HL-60/S4 (cell line): ENCODE measurements around the gene EPN2.

Experiments
- in situ Hi-C: fragments of 300-500 bp; cut with MboI; formaldehyde crosslinking; loops from 2 replicates; pipeline ENCODE4 v1.14.3; 2022; ENCODE audit warnings: low sequenced_read_pairs

EPN2 gene

DNA sequence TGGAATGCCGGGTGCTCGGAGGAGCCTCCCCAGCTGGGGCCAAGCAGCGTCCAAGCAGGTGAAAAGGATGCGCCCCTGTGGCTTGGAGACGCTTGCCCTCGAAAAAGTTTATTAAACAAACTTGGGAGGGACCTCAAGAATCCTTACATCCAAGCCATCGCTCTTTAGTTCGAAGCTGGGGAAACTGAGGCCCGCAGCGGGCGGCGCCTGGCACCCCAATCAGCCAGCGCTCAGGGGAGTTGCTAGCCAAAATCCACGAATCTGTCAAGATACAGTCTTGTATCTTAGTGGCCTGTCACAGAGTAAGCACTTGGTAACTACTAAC is 125.9 kb downstream of the EPN2 start:
- in situ Hi-C loops, result loop anchor here (10.0 kb wide), 1 partner anchor 82 kb away; no protein-coding TSS in a partner anchor

DNA sequence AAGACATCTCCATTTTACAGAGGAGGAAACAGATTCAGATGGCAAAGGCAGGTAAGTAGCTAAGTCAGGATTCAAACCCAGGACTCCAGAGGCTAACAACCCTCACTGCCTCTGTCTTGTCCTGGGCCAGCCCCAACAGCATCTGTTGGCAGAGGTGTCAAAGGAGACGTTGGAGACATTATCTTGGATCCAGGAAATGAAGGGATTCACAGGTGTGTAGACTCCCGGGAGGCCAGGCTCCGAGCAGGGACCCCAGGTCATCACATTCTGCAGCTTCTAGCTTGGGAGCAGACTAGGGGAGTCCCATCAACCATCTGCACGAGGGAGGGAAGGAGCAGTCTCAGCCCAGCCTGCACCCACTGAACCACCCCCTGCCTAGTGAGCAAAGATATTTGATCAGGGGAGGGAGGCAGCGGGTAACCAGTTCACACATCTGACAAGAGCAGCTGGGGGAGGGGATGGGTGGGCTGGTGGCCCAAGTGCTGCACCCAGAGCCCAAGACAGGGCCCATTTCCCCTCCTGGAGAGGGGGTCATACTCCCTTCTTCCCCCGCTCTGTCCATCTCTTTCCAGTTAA is 126.4 kb downstream of the EPN2 start:
- in situ Hi-C loops, result loop anchor here (10.0 kb wide), 1 partner anchor 81 kb away; no protein-coding TSS in a partner anchor

DNA sequence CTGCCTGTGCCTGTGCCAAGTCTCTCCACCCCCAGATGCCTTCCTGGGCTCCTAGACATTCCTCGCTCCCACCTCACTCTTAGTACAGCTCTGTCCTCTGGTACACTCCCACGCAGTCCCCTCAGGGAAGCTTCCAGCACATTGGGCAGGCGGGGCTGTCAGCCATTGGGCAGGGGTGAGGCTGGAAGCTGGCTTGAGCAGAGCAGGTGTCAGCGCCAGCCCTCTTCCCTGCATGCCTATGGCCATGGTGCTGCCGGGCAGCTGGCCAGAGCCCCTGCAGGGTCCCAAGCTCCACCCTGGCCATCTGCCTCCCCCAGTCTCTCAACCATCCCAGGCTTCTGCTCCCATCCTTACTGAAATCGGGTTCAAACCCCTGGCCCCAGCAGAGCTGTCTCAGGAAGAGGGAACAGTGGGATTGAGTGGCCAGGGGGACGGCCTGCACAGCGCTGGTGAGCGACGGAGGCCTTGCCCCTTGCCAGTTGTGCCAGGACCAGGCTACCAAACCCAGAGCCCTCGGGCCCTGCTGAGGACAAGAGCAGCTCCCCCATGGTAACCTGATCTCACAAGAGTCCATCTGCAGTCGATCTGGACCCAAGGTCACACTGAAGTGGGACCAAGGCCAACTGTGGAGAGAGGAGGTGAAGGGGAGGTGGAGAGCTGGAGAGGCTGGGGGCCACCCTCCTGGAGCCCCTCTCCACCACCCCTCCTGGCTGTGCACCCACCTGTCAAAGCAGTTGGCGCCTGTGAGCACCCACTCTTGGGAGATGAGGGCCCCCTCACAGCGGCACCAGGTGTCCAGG is 127.7 kb downstream of the EPN2 start:
- in situ Hi-C loops, result loop anchor here (10.0 kb wide), 1 partner anchor 80 kb away; no protein-coding TSS in a partner anchor

DNA sequence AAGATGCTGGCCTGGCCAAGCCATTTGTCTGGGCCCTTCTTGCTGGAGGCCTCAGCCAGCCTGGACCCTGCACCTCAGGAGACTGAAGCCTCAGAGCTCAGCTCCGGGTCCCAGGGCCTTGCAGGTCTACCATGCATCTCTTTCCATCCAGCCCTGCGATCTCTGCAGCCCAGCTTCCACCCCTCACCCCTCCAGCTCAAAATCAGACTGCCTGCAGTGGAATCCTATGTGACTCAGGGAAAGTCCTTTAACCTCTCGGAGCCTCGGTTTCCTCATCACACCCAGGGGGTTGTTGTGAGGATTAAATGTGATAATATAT is 128.3 kb downstream of the EPN2 start:
- in situ Hi-C loops, result loop anchor here (10.0 kb wide), 1 partner anchor 79 kb away; no protein-coding TSS in a partner anchor

DNA sequence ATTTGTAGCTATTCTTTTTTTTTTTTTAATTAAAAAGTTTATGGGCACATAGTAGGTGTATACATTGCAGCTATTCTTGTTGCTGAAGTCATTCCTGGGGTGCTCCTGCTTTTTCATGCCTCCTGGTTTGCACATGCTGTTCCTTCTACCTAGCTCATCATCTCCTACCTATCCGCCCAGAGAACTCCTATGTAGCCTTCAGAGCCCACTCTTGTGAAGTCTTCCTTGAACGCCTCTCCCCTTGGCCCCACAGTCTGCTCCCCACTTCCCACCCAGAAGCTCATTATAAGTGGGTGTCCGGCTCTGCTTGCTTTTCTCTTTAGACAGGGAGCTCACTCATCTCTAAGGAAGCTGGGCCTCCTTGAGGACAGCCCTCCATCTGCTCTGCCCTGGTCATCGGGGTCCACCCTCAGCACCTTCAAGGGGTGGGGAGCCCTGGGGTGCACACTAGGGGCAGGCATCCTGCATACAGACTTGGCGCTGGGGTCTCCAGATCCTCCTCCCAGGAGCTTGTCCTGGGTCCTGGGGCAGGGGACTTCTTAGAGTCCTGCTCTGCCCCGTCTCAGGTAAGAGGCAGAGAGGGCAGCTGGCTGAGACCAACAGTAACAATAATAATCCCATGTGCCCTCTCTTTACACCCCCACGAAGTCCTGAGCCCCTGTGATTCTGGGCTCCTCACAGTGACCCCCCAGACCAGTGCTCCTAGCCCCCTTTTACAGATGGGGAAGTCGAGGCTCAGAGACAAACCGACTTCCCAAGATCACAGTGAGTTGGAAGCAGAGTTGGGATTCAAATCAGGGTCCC is 128.9 kb downstream of the EPN2 start:
- in situ Hi-C loops, result loop anchor here (10.0 kb wide), 1 partner anchor 79 kb away; no protein-coding TSS in a partner anchor

DNA sequence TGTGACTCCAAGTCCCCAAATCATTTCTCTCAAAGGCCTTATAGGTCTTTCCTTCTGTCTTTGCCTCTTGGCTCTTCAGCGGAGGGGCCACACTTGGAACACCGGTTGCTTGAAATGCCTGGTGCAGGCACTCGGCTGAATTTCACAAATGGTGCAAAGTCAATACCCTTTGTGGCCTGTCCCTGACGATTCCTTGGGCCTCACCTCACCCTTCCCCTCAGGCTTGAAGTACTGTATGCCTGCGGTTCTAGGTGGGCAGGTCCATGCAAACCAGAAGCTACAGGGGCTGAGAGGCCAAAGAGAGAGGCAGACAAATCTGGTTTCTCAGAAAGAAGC is 129.4 kb downstream of the EPN2 start:
- in situ Hi-C loops, result loop anchor here (10.0 kb wide), 1 partner anchor 78 kb away; no protein-coding TSS in a partner anchor

DNA sequence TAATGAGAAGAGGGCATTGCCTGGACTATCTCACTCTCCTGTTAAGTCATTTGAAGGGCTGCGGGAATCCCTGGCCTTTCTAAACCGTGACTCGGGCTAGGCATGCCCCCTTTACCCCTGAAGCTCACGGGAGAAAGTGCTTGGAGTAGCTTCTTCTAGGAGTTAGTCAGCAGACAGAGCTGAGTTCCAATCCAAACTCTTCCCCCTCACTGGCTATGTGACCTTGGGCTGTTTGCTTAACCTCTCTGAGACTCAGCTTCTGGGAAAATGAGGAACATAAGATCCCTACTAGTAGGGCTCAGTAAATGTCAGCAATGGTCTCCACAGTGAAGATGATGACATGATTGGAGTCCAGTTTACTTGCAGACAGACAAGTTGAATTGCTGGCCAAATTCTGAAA is 131.1 kb downstream of the EPN2 start:
- in situ Hi-C loops, result loop anchor here (10.0 kb wide), 1 partner anchor 77 kb away; no protein-coding TSS in a partner anchor

DNA sequence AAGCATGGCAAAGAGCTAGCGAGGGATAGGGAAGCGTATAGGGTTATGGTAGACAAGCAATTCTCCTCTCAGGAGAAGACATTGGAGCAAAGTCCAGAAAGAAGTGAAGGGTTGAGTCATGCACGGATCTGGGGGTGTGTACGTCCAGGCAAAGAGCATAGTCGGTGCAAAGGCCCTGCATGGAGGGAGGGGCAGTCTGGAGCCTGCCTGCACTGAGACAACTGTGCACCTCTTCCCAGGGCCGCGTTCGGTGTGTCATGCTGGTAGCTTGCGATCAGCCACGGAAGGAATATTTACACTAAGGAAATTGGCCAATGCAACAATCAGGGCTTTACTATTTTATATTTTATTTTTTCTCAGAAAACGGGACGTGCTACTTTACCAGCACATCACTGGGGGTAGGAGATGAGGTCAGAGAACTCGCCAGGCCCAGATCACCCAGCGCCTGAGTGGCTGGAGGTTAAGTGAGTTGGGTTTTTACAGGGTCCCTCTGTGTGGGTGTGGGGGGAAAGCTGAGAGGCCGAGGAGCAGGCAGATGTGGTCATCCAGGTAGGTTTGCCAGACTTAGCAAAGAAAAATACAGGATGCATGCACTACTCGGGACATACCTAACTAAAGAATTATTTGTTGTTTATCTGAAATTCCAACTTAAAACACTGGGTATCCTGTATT is 132.1 kb downstream of the EPN2 start:
- in situ Hi-C loops, result loop anchor here (10.0 kb wide), 1 partner anchor 76 kb away; no protein-coding TSS in a partner anchor

DNA sequence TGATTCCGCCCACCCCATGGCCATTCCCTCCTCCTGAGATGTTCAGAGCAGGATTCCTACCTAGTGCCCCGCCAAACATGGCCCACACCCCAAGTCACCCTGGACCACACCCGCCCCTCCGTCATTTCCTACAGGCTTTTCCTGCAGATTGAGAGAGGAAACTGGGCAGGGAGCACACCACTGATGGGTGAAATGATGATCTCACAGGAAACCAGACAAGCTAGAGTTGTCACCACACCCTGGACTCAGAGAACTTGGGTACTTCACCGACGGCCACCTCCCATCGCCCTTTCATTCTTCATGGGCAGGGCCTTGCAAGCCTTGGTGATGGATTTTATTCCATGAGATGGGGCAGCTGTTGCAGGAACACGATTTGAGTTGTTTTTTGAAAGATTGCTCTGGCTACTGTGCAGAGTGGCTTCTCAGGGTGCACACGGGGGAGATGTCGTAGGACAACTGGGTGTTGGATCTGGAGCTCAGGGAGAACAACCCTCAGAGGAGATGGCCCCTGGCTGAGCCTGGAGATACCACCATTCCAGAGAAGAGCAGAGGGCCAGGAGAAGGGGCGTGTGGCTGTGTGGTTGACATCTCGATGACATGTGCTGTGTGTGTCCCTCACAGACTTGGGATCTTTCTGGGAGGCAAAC is 132.8 kb downstream of the EPN2 start:
- in situ Hi-C loops, result loop anchor here (10.0 kb wide), 1 partner anchor 75 kb away; no protein-coding TSS in a partner anchor

DNA sequence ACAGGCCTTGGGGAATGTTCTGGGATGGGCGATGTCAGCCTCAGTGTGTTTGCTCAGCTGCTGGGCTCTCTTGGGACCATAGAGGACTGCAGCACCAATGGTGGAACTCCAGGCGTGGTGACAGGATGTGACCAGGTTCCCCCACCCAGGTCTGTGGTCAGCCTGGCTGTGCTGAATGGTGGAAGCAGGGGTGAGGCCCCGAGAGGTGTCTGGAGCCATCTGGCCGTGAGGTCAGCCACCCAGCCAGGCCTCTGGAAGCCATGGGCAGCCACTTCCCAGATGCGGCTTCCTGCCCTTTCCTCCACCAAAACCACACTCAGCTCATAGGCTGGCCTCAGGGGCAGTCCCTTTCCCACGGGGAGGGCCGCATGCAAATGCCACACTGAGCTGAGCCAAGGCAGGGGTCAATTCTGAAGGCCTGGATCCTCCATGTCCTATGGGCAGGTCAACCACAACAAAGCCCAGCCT is 133.4 kb downstream of the EPN2 start:
- in situ Hi-C loops, result no loop called here

DNA sequence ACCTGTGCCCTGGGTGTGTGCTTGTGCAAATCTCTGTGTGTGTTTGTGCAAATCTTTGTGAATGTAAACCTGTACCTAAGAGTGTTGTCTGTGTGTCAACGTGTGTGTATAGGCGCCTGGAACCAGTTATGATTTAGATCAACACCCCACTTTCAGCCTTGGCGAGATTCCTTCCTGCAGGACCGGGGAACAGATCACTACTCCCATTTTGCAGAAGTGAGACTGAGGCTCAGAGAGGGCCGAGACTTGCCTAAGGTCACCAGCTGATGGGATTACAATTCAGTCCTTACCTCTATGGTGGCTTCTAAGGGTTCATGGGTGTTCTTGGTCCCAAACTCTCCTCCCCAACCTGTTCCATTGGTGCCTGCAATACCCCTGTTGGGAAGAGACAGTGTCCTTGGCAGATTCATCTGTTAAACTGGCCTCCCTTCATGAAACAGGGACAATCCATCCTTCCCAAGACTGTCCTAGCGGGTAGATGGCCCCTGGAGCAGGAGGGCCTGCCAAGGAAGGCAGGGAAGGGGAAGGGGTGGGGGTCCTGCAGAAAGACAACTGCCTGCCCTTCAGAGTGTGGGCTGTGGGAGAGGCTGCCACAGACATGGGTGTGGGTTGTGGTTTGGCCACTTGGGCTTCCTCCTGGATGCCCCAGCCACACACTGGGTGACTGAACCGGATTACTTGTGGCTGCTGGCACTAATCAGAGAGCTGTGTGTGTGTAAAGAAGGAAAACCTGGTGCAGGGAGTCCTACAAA is 134.3 kb downstream of the EPN2 start:
- in situ Hi-C loops, result no loop called here

DNA sequence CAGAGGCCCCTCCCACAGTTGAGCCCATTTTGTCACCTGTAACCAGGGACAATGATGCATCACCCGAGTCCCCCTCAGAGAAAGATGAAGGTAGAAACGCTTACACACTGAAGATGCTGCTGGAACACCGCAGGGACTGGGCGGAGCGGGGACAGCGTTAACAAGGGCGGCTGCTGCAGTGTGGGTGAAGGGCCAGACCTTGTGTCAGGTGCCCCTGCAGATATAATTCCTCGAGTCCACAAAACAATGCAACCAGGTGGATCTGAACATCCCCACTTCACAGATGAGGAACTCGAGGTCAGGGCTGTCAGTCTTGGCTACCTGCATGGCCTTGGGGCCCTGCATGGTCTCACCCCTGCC is 134.8 kb downstream of the EPN2 start:
- in situ Hi-C loops, result no loop called here

DNA sequence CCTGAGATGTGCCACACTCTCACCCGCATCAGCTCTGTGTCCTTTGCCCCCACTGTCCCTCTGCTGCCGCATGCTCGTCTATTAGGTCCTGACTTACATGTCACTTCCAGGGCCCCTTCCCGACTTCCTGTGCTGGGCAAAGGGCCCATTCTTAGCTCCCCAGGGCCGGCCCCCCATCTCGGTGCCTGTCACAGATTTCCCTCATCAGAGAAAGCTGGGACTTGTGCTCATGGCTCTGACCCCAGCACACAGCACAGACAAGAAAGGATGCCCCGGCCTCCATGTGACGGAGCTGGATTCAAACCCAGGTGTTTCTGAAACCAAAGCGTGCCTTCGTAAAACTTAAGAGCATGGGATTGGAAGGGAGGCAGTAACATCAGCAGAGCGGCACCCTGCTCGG is 135.3 kb downstream of the EPN2 start:
- in situ Hi-C loops, result no loop called here

DNA sequence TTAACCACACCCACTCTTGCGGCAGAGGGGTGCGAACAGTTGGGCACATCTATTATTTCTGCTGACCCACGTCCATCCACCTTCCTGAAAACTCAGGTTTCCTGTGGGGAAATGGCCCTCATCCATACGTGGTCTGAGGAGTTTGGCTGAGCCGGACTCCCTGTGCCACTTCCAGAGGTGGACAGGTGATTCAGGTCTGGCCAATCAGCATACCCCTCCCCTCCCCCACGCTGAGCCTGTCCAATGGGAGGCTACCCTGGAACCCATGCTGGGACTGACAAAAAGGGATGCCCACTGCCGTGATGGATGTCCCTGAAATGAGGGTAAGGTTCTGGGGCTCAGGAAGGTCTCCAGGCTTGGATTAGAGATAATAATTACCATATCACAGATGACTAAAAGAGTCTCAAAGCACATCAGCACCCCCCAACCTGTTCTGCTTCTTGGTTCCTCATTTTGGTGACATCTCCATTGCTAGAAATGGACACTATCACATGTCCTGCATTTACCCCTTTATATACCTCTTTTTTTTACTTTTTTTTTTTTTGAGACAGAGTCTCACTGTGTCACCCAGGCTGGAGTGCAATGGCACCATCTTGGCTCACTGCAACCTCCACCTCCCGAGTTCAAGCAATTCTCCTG is 135.8 kb downstream of the EPN2 start:
- in situ Hi-C loops, result no loop called here

DNA sequence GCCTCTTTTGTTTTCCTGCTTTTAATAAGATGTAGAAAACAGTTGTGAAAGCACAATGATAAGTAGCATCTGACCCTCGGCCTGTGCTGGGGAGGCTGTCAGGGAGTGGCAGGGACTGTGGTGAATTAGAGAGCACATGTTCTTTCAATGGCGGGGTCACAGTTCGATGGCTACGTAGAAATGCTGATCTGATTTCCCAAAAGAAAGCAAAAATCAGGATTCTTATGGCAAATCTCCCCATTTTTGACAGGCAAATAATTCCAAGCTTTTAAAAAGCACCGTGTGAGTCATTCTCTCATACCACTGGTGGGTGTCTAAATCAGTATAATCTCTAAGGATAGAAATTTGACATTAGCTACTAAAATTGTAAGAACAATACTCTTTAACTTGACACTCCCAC is 137.0 kb downstream of the EPN2 start:
- in situ Hi-C loops, result no loop called here

DNA sequence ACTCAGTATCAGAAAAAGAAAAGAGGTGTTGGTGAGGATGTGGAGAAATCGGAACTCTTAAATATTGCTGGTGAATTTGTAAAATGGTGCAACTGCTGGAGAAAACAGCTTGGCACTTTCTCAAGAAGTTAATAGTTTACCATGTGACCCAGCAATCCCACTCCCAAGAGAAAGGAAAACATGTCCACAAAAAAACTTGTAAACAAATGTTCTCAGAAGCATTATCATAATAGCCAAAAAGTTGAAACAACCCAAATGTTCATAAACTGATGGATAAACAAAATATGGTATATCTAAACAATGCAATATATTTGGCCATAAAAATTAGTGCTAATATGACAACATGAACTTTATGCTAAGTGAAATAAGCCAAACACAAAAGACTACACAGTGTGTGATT is 138.6 kb downstream of the EPN2 start:
- in situ Hi-C loops, result no loop called here

DNA sequence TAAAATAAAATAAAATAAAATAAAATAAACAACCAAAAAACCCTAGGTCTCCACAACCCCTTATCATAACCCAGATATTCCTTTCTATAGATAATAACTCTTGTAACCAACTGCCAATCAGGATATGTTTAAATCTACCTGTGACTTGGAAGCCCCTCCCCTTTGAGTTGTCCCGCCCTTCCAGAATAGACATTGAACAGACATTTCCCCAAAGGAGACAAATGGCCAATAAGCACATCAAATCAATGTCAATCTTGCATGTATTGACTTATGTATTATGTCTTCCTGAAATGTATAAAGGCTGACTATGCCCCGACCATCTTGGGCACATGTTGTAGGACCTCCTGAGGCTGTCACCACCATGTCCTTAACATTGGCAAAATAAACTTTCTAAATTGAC is 139.6 kb downstream of the EPN2 start:
- in situ Hi-C loops, result no loop called here

DNA sequence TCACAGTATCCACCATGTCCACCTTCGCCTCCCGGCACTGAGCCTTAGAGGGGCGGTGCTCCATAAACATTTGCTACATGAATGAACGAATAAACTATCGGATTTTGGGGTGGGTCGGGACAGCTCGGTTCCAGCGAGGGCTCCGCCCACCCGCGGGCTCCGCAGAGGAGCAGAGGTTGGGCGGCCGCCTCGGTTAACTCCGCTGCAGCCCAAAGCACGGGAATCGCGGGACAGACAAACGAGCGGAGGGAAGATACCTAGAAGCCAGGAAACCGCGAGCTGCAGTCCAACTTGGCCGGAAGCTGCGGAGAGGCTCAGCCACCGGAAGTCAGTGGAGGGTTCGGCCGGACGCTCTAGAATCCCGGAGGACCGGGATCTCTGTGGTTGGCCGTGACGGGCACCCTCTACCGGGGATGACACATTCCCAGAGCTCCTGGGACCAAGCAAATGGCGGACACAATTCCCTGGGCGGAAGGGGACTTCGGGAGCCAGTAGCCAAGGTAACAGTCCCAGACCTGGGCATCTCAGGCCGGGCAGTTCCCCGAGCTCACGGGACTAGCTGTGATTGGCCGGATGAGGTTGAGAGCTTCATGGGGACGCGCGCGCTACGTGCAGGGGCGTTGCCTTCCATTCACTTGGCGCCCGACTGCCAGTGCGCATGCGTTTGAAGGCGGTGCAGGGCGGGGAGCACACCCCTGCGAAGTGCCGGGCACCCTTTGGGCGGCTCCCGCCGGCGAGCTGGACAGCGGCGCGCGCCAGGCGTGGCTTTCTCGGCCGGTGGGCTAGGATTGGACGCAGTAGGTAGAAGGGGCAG is 140.6 kb downstream of the EPN2 start:
- in situ Hi-C loops, result no loop called here
